Endothelial cell (in vitro differentiated cells): ENCODE measurements around the gene HDAC1. TPM values are rescaled to one million over a fixed set of nuclear protein-coding genes. Genes with fewer than 3 reads are reported as not detected.

Source experiments
- DNase-seq: peaks from one replicate; pipeline ENCODE4 v3.0.0; 2021; ENCODE audit warnings: low spot score
- H3K27ac Mint-ChIP-seq: one replicate; pipeline ENCODE4 v1.8.0; 2021; ENCODE audit warnings: mixed read lengths, inconsistent platforms; ENCODE audit not compliant: unreplicated experiment
- H3K27me3 Mint-ChIP-seq: one replicate; pipeline ENCODE4 v1.8.0; 2021; ENCODE audit warnings: mild to moderate bottlenecking, moderate library complexity, mixed read lengths, inconsistent platforms; ENCODE audit not compliant: unreplicated experiment
- H3K36me3 Mint-ChIP-seq: one replicate; pipeline ENCODE4 v1.8.0; 2021; ENCODE audit warnings: mild to moderate bottlenecking, low read depth, mixed read lengths, inconsistent platforms; ENCODE audit not compliant: unreplicated experiment
- H3K4me1 Mint-ChIP-seq: one replicate; pipeline ENCODE4 v1.8.0; 2021; ENCODE audit warnings: mild to moderate bottlenecking, mixed read lengths, inconsistent platforms; ENCODE audit not compliant: unreplicated experiment
- H3K4me3 Mint-ChIP-seq: one replicate; pipeline ENCODE4 v1.8.0; 2021; ENCODE audit warnings: mild to moderate bottlenecking, mixed read lengths, inconsistent platforms; ENCODE audit not compliant: unreplicated experiment
- H3K9me3 Mint-ChIP-seq: one replicate; pipeline ENCODE4 v1.8.0; 2021; ENCODE audit warnings: mixed read lengths, inconsistent platforms; ENCODE audit not compliant: unreplicated experiment
- CTCF ChIP-seq: fragments of 200-600 bp; sonication (generic); IDR thresholded peaks from one replicate; pipeline ENCODE4 v1.5.0; 2021; ENCODE audit warnings: antibody characterized with exemption; ENCODE audit not compliant: unreplicated experiment
- total RNA-seq: library from RNA; stranded (reverse); fragmentation: NEBNext Ultra II Directional; extraction: Animal tissue kit (Norgen Biotek cat#: 25700); gene quantifications from one replicate; pipeline ENCODE4 v1.2.1, GENCODE V29; 2021; ENCODE audit not compliant: unreplicated experiment

HDAC1 gene
- total RNA-seq, 1 donor from 2014 or later = 143 TPM

- H3K9me3 Mint-ChIP-seq = no peaks in the 10 kb centered on the region
- no peak overlapping the region for H3K4me3 Mint-ChIP-seq
- TF ChIP-seq CTCF = no peak
- H3K4me1 Mint-ChIP-seq = peaks cover 14% of the 10 kb centered on the region
- no peaks in the 10 kb centered on the region for H3K36me3 Mint-ChIP-seq
- DNase-seq = no peak
- H3K27ac Mint-ChIP-seq = no peak overlapping the region
- peaks cover 6% of the 10 kb centered on the region for H3K27me3 Mint-ChIP-seq
Observed at GRCh38 chr1:32266921-32267591, 24.8 kb upstream of the HDAC1 start.

- Mint-ChIP-seq H3K27me3 (peaks cover 5% of the 10 kb centered on the region), H3K9me3 (no peaks in the 10 kb centered on the region), H3K27ac (no peak overlapping the region), H3K36me3 (no peaks in the 10 kb centered on the region), H3K4me1 (peaks cover 11% of the 10 kb centered on the region), H3K4me3 (no peak overlapping the region)
- DNase-seq = no peak
- no peak for TF ChIP-seq CTCF
Observed at GRCh38 chr1:32269744-32270143, 22.1 kb upstream of the HDAC1 start.

GRCh38 chr1:32272557-32273390, 19.1 kb upstream of the HDAC1 start:
- no peak overlapping the region for H3K27ac Mint-ChIP-seq
- no peak for TF ChIP-seq CTCF

GRCh38 chr1:32273391-32274208, 18.3 kb upstream of the HDAC1 start:
- Mint-ChIP-seq H3K27ac (no peak overlapping the region), H3K36me3 (no peaks in the 10 kb centered on the region), H3K4me3 (no peak overlapping the region), H3K4me1 (peaks cover 4% of the 10 kb centered on the region), H3K9me3 (no peaks in the 10 kb centered on the region), H3K27me3 (peaks cover 15% of the 10 kb centered on the region)
- no peak for DNase-seq
- TF ChIP-seq CTCF = no peak

More at GRCh38 chr1:32272557-32273390, 19.1 kb upstream of the HDAC1 start:
- Mint-ChIP-seq H3K4me3 (no peak overlapping the region), H3K27me3 (peaks cover 15% of the 10 kb centered on the region), H3K36me3 (no peaks in the 10 kb centered on the region), H3K4me1 (peaks cover 4% of the 10 kb centered on the region), H3K9me3 (no peaks in the 10 kb centered on the region)
- no peak for DNase-seq
